NCI-H510A (cell line): ENCODE data around the gene WDR18.

Experiments used
- DNase-seq: peaks from one replicate; lab custom pipeline; 2025; lab: John Stamatoyannopoulos, UW

Gene WDR18

GRCh38 chr19:964761-965694, 19.1 kb upstream of the WDR18 start:
- DNase-seq = peak; percentile 9

- DNase-seq = no peak
Observed at GRCh38 chr19:966485-967088, 17.6 kb upstream of the WDR18 start.

GRCh38 chr19:970695-971094, 13.4 kb upstream of the WDR18 start:
- DNase-seq = no peak

GRCh38 chr19:971795-972194, 12.3 kb upstream of the WDR18 start:
- DNase-seq = no peak

GRCh38 chr19:972281-972680, 11.9 kb upstream of the WDR18 start:
- no peak for DNase-seq

- no peak for DNase-seq
Observed at GRCh38 chr19:973726-974563, 10.2 kb upstream of the WDR18 start.

GRCh38 chr19:974564-975257, 9.4 kb upstream of the WDR18 start:
- DNase-seq = no peak

GRCh38 chr19:976476-976875, 7.7 kb upstream of the WDR18 start:
- no peak for DNase-seq

- no peak for DNase-seq
Observed at GRCh38 chr19:977058-977464, 7.1 kb upstream of the WDR18 start.

GRCh38 chr19:979318-979741, 4.8 kb upstream of the WDR18 start:
- no peak for DNase-seq

- DNase-seq = no peak
Observed at GRCh38 chr19:980133-980998, 3.8 kb upstream of the WDR18 start.

GRCh38 chr19:982567-983170, 1.5 kb upstream of the WDR18 start:
- DNase-seq = no peak

GRCh38 chr19:986083-986482, 1.9 kb downstream of the WDR18 start:
- no peak for DNase-seq

- DNase-seq = no peak
Observed at GRCh38 chr19:988081-988480, 3.9 kb downstream of the WDR18 start.

GRCh38 chr19:988510-988909, 4.4 kb downstream of the WDR18 start:
- no peak for DNase-seq

GRCh38 chr19:989381-990081, 5.4 kb downstream of the WDR18 start:
- no peak for DNase-seq

GRCh38 chr19:990119-990571, 6.0 kb downstream of the WDR18 start:
- DNase-seq = no peak

- DNase-seq = no peak
Observed at GRCh38 chr19:990746-991145, 6.6 kb downstream of the WDR18 start.

- DNase-seq = no peak
Observed at GRCh38 chr19:991174-991931, 7.2 kb downstream of the WDR18 start.
